Iris pigment epithelial cell (primary cell): ENCODE measurements around the gene FYB1.

Experiments
- DNase-seq: peaks from one replicate; pipeline ENCODE4 v3.0.0-alpha.2; 2011; ENCODE audit warnings: low read depth

The FYB1 gene

DNA sequence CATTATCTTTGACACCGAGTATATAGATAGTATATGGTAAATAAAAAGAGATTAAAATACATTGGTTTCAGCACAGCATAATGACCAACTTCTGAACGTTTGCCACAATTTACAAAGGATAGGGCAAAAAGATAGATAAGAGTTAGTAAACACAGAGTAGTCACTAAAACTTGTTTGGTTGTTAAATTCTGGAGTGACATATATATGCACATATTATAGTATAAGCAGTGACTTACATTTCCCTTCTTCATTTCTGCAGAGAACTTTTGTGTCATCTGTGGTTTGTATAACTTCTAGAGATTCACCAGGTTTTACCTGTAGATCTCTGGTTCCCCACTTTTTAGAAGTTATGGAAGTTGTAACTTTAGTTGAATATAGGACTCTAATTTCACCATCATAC lies 100.7 kb downstream of the FYB1 start:
- DNase-seq: no peak

- no peak for DNase-seq
Observed at GRCh38 chr5:39117401-39117800, 102.0 kb downstream of the FYB1 start.

GRCh38 chr5:39116344-39117170 lies 102.8 kb downstream of the FYB1 start:
- peak; percentile 8 for DNase-seq

DNA sequence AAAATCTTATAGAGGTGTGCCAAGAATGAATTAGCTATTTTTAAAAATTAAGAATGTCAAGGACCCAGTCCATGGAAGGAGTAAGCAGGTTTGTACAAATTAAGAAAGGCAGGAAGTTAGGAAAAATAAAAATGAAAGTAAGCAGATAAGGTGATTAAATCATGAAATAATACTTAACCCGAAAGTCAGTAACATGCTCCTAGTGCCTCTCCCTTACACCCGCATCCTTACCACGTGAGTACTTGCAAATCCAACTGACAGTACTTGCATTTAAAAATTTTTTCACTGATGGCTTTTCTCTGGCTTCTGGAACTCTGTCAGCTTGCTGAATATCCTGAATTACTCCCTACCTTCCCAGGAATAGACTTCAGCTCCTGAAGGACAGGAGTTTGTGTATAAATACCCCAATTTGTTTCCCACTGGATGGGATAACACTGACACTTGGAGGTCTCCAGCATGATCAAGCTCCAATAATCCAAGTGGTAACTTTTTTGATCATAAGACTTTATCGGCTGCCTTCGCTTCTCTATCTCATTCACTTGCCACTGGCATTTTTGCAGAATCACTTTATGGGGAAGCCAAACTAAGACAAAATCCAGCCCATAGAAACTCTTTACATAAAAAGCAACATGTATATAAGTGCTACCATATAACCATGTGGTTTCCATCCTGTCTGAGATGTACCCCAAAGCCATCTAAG lies 103.6 kb downstream of the FYB1 start:
- no peak for DNase-seq

- no peak for DNase-seq
Observed at GRCh38 chr5:39114155-39114554, 105.2 kb downstream of the FYB1 start.

DNA sequence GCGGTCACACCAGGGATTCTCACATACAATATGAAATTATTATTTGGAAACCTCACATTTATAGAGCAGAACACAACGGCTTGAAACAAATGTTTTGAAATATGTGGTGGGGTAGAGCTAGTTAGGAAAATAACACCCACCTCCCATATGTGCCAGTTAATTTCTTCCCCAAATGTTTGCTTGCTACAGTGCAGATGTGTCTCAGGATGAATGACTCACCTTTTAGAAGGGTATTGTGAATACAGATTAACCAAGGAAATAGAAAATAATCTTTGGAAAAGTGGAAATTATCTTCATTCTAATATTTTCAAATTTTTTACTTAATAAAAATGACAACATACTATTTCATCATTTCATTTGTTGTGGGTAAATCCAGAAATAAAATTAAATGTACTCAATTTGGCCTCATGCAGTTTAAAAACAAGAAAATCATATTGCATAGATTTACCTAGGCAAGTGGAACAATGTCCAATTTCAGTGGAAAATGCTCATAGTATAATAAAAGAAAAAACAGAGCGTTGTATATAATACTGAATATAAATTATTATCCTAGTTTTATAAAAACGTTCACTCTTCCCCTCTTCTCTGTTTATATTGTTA lies 105.9 kb downstream of the FYB1 start:
- DNase-seq: no peak

- no peak for DNase-seq
Observed at GRCh38 chr5:39109606-39110005, 109.8 kb downstream of the FYB1 start.

GRCh38 chr5:39108987-39109386 lies 110.4 kb downstream of the FYB1 start:
- no peak for DNase-seq

DNA sequence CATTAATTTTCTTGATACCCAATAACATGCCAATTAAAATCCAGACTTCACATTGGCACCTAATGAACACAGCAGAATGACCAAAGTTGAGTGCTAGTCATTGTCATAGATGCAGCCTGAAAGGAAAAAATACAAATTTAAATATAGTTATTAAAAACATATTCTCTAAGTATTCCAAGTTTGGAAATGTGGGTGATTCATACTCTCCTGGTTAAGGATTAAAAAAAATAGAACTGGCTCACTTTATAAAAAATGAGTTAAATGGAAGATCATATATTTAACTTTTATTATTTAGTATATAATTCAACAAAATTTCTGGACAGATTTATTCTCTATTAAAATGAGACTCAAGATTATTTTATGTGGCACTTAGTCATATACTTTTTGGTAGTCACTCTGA lies 112.0 kb downstream of the FYB1 start:
- no peak for DNase-seq

GRCh38 chr5:39106322-39106721 lies 113.0 kb downstream of the FYB1 start:
- peak; percentile 8 for DNase-seq

DNA sequence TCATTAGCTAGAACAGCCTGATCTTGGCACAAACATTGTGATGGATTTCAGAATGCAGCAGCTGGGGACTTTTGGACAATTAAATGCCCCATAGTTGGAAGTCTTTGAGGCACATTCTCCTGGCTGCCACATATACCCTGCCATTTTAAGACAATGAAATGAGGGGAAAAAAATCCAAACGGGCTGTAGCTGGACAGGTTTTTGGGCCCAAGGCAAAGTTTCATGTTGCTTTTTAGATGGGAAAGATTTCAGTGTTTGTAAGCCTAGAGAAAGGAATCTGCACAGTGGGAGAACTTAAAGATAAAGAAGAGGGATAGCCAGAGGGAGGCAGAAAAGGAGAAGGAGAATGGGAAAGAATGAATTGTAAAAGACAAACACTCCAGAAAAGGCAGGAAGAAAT lies 115.1 kb downstream of the FYB1 start:
- no peak for DNase-seq

DNA sequence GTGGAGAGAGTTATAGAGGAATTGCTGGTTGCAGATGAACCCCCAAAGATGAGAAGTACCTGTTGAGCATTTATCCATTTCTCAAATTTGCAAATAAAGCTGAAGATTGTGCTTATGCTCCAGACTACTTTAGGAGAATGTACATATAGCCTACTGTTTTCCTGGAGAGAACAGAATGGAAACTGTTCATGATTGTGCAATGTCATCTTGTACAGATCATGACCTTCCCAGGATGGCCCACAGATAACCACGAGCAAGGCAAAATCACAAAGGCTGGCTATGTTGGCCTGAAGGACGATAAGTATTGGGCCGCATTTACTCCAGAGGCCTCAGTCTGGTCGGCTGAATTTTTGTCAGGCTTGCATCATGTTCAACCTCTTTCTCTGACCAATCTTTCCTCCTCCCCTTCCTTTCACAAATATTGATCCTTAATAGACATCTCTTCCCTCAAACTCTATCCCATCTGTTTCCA lies 116.6 kb downstream of the FYB1 start:
- peak; percentile 43 for DNase-seq

- DNase-seq: peak; percentile 99
Observed at GRCh38 chr5:39100851-39101396, 118.4 kb downstream of the FYB1 start.

DNA sequence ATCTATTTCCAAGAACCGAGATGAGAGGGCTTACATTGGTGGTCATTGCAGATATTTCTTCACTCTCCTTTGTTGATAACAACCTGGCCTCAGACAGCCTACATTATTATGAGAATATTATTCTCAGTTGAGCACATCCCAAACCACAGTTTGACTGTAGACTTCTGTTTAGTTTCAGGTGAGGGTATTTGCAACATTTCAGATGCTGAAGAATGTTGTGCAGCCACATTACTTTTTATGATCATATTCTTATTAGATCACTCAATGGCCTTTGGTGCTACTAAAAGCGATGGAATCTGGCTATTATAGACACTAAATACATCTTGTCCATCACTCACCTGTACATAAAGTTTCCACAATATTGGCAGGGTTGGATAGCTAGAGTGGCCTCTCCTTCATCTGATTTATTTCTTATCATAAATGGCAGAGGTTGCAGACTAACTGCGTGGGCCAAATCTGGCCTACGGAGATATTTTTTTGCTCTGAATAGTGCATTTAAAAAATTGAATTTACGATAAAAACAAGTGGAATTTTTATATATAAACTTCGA lies 119.0 kb downstream of the FYB1 start:
- no peak for DNase-seq

GRCh38 chr5:39099831-39100230 lies 119.5 kb downstream of the FYB1 start:
- no peak for DNase-seq

DNA sequence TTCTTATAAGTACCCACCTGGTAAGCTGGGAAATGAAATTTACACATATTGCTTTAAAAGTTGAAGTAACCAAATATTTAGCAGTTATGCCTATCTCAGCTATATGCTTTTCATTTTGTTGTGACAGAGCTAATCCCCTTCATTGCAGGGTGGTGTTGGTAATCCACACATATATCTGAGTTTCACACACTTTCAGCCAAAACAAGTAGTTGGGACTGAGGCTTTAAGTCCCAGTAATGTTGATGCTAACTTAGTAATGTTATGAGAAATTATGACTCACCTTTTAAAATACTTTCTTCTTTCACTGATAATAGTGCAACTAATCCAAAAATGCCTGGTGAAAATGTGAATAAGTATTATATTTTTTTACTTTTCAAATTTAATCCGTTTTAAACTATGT lies 126.0 kb downstream of the FYB1 start:
- peak; percentile 76 for DNase-seq

DNA sequence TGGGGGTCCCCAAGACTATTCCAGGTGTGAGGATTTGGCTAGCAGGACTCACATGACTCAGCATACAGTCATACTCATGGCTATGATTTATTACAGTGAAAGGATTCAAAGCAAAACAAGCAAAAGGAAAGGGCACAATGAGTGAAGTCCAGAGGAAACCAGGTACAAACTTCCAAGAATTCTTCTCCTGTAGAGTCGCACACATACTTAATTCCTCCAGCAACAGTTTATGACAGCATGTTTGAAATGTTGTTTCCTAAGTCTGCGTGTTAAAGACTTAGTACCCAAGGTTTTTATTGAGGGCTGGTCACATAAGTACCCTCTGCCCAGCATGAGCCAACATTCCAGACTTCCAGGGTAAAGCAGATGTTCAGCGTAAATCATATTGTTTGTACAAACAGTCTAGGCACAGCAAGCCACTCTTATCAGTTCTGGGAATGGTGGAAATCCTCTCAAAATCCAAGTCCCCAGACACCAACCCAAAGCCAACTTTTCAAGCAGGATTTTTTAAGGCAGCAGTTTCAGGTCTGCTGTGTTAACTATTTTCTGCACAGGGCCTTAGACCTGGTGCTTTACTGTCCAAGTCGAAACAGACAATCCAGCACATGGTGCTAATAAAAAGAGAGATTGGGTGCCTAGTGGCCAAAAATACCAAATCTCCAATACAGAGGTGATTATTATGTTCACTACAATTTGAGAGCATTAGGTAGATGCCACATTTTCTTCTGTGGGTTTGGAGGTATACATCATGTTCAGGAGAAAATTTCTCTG lies 126.6 kb downstream of the FYB1 start:
- DNase-seq: peak; percentile 49

DNA sequence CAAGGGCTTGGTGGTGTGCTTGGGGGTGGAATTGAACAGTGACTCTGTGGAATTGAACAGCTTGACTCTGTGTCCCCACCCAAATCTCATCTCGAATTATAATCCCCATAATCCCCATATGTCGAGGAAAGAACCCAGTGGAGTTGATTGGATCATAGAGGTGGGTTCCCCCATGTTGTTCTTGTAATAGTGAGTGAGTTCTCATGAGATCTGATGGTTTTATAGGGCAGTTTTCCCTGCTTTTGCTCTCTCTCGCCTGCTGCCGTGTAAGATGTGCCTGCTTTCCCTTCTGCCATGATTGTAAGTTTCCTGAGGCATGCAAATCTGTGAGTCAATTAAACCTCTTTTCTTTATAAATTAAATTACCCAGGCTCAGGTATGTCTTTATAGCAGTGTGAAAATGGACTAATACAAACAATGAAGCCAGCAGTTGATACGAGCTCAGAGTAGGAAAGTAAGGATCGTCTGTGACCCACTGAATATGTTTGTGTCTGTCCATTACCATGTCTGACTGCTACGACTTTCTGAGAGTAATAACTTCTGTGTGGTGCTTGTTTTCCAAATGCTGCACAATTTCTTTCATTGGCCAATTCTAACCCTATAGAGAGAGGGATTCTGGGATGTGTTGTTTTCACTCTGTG lies 127.3 kb downstream of the FYB1 start:
- no peak for DNase-seq

- no peak for DNase-seq
Observed at GRCh38 chr5:39083968-39084367, 135.4 kb downstream of the FYB1 start.

GRCh38 chr5:39082995-39083394 lies 136.4 kb downstream of the FYB1 start:
- DNase-seq: no peak

- peak; percentile 88 for DNase-seq
Observed at GRCh38 chr5:39080597-39081204, 138.7 kb downstream of the FYB1 start.
